Body of pancreas (tissue), 4 donors: ENCODE results near the gene LOXHD1. TPM values are rescaled to one million over a fixed set of nuclear protein-coding genes. Genes with fewer than 3 reads are reported as not detected.

Experiments used
- ATAC-seq: fragments of 150-250 bp; one replicate; pipeline ENCODE4 v1.9.1; 2016
- DNase-seq, 4 donors: peaks; one replicate each; pipeline ENCODE4 v3.0.0-alpha.2; 2019
- H3K27ac ChIP-seq, 4 donors: fragments of 200-600 bp; sonication (generic); 1 replicate in 3 of 4; 2 replicates in 1 of 4; pipeline versions ENCODE4 v1.5.1 to v1.6.1; 2016 to 2019; ENCODE audit warnings: mild to moderate bottlenecking in 1 of 4, mixed read lengths in 1 of 4, moderate library complexity in 1 of 4
- H3K27me3 ChIP-seq, 2 donors: fragments of 200-600 bp; sonication (generic); one replicate each; pipeline ENCODE4 v1.6.0; 2016; ENCODE audit warnings: mild to moderate bottlenecking in 1 of 2
- H3K36me3 ChIP-seq, 2 donors: fragments of 200-600 bp; sonication (generic); replicated peaks in 1 of 2; 2 replicates each; pipeline ENCODE4 v1.5.1; 2016; ENCODE audit warnings: low read depth in 2 of 2; ENCODE audit not compliant: insufficient read depth in 1 of 2
- H3K4me1 ChIP-seq: fragments of 200-600 bp; sonication (generic); one replicate; pipeline ENCODE4 v1.6.0; 2016
- H3K4me3 ChIP-seq, 2 donors: fragments of 200-600 bp; sonication (generic); 1 replicate in 1 of 2; 2 replicates in 1 of 2; pipeline ENCODE4 v1.5.1; 2016 to 2019
- H3K9me3 ChIP-seq, 3 donors: fragments of 200-600 bp; sonication (generic); 1 replicate in 2 of 3; 2 replicates in 1 of 3; pipeline ENCODE4 v1.5.1; 2016
- CTCF ChIP-seq, 7 experiments: fragments of 450-650 bp in 4 of 7; fragments of 200-600 bp in 3 of 7; sonication (generic) in 3 of 7; IDR thresholded peaks; one replicate each; pipeline ENCODE4 v1.5.1; 2016 to 2019; ENCODE audit warnings: antibody characterized with exemption in 7 of 7
- POLR2A ChIP-seq, 3 donors: fragments of 450-650 bp; IDR thresholded peaks; one replicate each; pipeline ENCODE4 v1.6.1; 2016; ENCODE audit warnings: antibody characterized with exemption in 3 of 3, mild to moderate bottlenecking in 2 of 3
- WGBS, 2 donors: methylation state at CpG; one replicate each; pipeline ENCODE4 v1.1.5; 2017; 5-methylcytosine and 5-hydroxymethylcytosine counted together
- intact Hi-C: fragments of 100-400 bp; cut with DNase I; formaldehyde crosslinking; loops from one replicate; pipeline ENCODE4 v1.15.1; 2023
- total RNA-seq, 2 donors: library from RNA; depleted of rRNA; stranded (reverse); fragments of >200 nt; gene quantifications; one replicate each; pipeline ENCODE4 v1.1.0, GENCODE V29; 2016

The LOXHD1 gene
- total RNA-seq, 2 donors from 2014 or later: 0.26 TPM; not detected in 1

GRCh38 chr18:46629361-46629760 is 27.7 kb downstream of the LOXHD1 start:
- 77 to 82% methylated on average over 5 of the region's 5 CpGs for WGBS, 2 donors
- intact Hi-C loops: no loop called here
- H3K4me3 ChIP-seq: no peak overlapping the region
- no peak overlapping the region for H3K27ac ChIP-seq
- TF ChIP-seq POLR2A (IDR thresholded peaks at IDR 0.05) (no peak), CTCF (IDR thresholded peaks at IDR 0.05) (no peak)
- H3K4me1 ChIP-seq: no peaks in the 10 kb centered on the region
- DNase-seq (no peak), ATAC-seq (no peak)
- no peaks in the 10 kb centered on the region for H3K27me3 ChIP-seq
- no peaks in the 10 kb centered on the region for H3K36me3 ChIP-seq
- no peaks in the 10 kb centered on the region for H3K9me3 ChIP-seq

GRCh38 chr18:46628206-46628605 is 28.8 kb downstream of the LOXHD1 start:
- Histone ChIP-seq H3K27me3 (no peaks in the 10 kb centered on the region), H3K4me3 (no peak overlapping the region), H3K27ac (no peak overlapping the region), H3K9me3 (no peaks in the 10 kb centered on the region), H3K4me1 (peaks cover 5% of the 10 kb centered on the region), H3K36me3 (no peaks in the 10 kb centered on the region)
- intact Hi-C loops: no loop called here
- TF ChIP-seq CTCF (IDR thresholded peaks at IDR 0.05) (no peak), POLR2A (IDR thresholded peaks at IDR 0.05) (no peak)
- no peak for DNase-seq
- 44 to 55% methylated on average over 5 of the region's 5 CpGs for WGBS, 2 donors
- no peak for ATAC-seq

- no peak overlapping the region for H3K27ac ChIP-seq
- ATAC-seq: no peak
- H3K4me1 ChIP-seq: peaks cover 5% of the 10 kb centered on the region
- TF ChIP-seq CTCF (IDR thresholded peaks at IDR 0.05) (no peak), POLR2A (IDR thresholded peaks at IDR 0.05) (no peak)
- no peak for DNase-seq
- 38% methylated on average over 2 of the region's 2 CpGs for WGBS, 2 donors
- H3K4me3 ChIP-seq: no peak overlapping the region
- no peaks in the 10 kb centered on the region for H3K27me3 ChIP-seq
- no peaks in the 10 kb centered on the region for H3K36me3 ChIP-seq
- no peaks in the 10 kb centered on the region for H3K9me3 ChIP-seq
- intact Hi-C loops: no loop called here
These were observed 29.9 kb downstream of the LOXHD1 start for GRCh38 chr18:46627136-46627535.

- no peaks in the 10 kb centered on the region for H3K27me3 ChIP-seq
- no peak for TF ChIP-seq POLR2A (IDR thresholded peaks at IDR 0.05)
- no peak for TF ChIP-seq CTCF (IDR thresholded peaks at IDR 0.05)
- ATAC-seq (no peak), DNase-seq (no peak)
- no peaks in the 10 kb centered on the region for H3K36me3 ChIP-seq
- 70 to 77% methylated on average over 5 of the region's 5 CpGs for WGBS, 2 donors
- H3K9me3 ChIP-seq: no peaks in the 10 kb centered on the region
- intact Hi-C loops: no loop called here
- H3K4me1 ChIP-seq: peaks cover 5% of the 10 kb centered on the region
- H3K4me3 ChIP-seq: no peak overlapping the region
- no peak overlapping the region for H3K27ac ChIP-seq
These were observed 32.0 kb downstream of the LOXHD1 start for GRCh38 chr18:46625069-46625468.

- H3K27me3 ChIP-seq: no peaks in the 10 kb centered on the region
- intact Hi-C loops: no loop called here
- H3K36me3 ChIP-seq: no peaks in the 10 kb centered on the region
- WGBS, 2 donors: 63 to 81% methylated on average over 11 of the region's 11 CpGs
- H3K4me1 ChIP-seq: peaks cover 5% of the 10 kb centered on the region
- no peak overlapping the region for H3K4me3 ChIP-seq
- no peak for TF ChIP-seq POLR2A (IDR thresholded peaks at IDR 0.05)
- no peak for TF ChIP-seq CTCF (IDR thresholded peaks at IDR 0.05)
- no peak overlapping the region for H3K27ac ChIP-seq
- ATAC-seq: no peak
- no peak for DNase-seq
- H3K9me3 ChIP-seq: no peaks in the 10 kb centered on the region
These were observed 32.9 kb downstream of the LOXHD1 start for GRCh38 chr18:46624127-46624526.
